HL-60 (cell line): ENCODE measurements around the gene CHKB.

Source experiments
- DNase-seq, 2 experiments: peaks; one replicate each; pipeline ENCODE4 v3.0.0-alpha.2; 2010 to 2020; ENCODE audit warnings: low read depth in 1 of 2, low spot score in 1 of 2
- H3K27ac ChIP-seq: fragments of 250-450 bp; sonication (Bioruptor Pico); replicated peaks from 2 replicates; pipeline ENCODE4 v1.5.1; 2020; ENCODE audit warnings: mild to moderate bottlenecking, moderate library complexity
- H3K27me3 ChIP-seq: fragments of 250-450 bp; sonication (Bioruptor Pico); 2 replicates; pipeline ENCODE4 v1.5.1; 2021; ENCODE audit warnings: mild to moderate bottlenecking, moderate library complexity; ENCODE audit not compliant: insufficient read depth, poor library complexity, severe bottlenecking
- H3K4me3 ChIP-seq: replicated peaks from 2 replicates; pipeline ENCODE4 v1.5.1; 2011; ENCODE audit warnings: mild to moderate bottlenecking, control low read depth, low read length; ENCODE audit not compliant: insufficient read depth
- GABPA ChIP-seq: IDR thresholded peaks from 2 replicates; pipeline ENCODE4 v1.6.1; 2012; ENCODE audit warnings: low read depth
- POLR2AphosphoS5 ChIP-seq: IDR thresholded peaks from 2 replicates; pipeline ENCODE4 v1.6.1; 2012; ENCODE audit warnings: low read depth
- SPI1 ChIP-seq: IDR thresholded peaks from 2 replicates; pipeline ENCODE4 v1.6.1; 2012; ENCODE audit warnings: low read depth, mild to moderate bottlenecking, borderline replicate concordance
- TF ChIP-seq, protein P1 (sequence below): IDR thresholded peaks from 2 replicates; pipeline ENCODE4 v1.6.1; 2012; ENCODE audit warnings: low read depth; ENCODE audit not compliant: insufficient replicate concordance
- TF ChIP-seq, protein P2 (sequence below): IDR thresholded peaks from one replicate; pipeline ENCODE4 v1.5.1; 2011; ENCODE audit warnings: low read length, control low read depth, inconsistent platforms; ENCODE audit not compliant: insufficient read depth

CHKB gene

DNA sequence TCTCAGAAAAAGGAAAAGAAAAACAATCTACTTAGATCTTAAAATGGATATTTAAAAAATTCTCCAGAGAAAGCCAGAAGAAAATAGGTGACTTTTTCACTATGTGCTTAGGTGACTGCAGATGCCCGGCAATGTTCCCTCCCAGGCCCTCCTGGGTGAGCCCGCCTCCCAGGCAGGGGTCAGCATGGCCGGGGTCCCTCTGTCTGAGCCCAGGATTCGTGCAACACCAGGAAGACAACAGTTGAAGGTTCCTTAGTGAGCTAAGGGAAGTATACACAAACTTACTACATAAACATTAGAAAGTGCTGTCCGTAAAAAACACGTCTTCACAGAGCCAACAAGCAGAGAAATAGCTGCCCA lies 29.5 kb upstream of the CHKB start:
- H3K4me3 ChIP-seq, result no peak overlapping the region
- no peak overlapping the region for H3K27ac ChIP-seq
- no peak for DNase-seq
- TF ChIP-seq, protein P1, sequence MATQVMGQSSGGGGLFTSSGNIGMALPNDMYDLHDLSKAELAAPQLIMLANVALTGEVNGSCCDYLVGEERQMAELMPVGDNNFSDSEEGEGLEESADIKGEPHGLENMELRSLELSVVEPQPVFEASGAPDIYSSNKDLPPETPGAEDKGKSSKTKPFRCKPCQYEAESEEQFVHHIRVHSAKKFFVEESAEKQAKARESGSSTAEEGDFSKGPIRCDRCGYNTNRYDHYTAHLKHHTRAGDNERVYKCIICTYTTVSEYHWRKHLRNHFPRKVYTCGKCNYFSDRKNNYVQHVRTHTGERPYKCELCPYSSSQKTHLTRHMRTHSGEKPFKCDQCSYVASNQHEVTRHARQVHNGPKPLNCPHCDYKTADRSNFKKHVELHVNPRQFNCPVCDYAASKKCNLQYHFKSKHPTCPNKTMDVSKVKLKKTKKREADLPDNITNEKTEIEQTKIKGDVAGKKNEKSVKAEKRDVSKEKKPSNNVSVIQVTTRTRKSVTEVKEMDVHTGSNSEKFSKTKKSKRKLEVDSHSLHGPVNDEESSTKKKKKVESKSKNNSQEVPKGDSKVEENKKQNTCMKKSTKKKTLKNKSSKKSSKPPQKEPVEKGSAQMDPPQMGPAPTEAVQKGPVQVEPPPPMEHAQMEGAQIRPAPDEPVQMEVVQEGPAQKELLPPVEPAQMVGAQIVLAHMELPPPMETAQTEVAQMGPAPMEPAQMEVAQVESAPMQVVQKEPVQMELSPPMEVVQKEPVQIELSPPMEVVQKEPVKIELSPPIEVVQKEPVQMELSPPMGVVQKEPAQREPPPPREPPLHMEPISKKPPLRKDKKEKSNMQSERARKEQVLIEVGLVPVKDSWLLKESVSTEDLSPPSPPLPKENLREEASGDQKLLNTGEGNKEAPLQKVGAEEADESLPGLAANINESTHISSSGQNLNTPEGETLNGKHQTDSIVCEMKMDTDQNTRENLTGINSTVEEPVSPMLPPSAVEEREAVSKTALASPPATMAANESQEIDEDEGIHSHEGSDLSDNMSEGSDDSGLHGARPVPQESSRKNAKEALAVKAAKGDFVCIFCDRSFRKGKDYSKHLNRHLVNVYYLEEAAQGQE, result no peak
- no peak for TF ChIP-seq POLR2AphosphoS5
- no peak for TF ChIP-seq SPI1
- no peak for TF ChIP-seq GABPA
- TF ChIP-seq, protein P2, sequence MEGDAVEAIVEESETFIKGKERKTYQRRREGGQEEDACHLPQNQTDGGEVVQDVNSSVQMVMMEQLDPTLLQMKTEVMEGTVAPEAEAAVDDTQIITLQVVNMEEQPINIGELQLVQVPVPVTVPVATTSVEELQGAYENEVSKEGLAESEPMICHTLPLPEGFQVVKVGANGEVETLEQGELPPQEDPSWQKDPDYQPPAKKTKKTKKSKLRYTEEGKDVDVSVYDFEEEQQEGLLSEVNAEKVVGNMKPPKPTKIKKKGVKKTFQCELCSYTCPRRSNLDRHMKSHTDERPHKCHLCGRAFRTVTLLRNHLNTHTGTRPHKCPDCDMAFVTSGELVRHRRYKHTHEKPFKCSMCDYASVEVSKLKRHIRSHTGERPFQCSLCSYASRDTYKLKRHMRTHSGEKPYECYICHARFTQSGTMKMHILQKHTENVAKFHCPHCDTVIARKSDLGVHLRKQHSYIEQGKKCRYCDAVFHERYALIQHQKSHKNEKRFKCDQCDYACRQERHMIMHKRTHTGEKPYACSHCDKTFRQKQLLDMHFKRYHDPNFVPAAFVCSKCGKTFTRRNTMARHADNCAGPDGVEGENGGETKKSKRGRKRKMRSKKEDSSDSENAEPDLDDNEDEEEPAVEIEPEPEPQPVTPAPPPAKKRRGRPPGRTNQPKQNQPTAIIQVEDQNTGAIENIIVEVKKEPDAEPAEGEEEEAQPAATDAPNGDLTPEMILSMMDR, result no peak
- H3K27me3 ChIP-seq, result peaks cover 9% of the 10 kb centered on the region

DNA sequence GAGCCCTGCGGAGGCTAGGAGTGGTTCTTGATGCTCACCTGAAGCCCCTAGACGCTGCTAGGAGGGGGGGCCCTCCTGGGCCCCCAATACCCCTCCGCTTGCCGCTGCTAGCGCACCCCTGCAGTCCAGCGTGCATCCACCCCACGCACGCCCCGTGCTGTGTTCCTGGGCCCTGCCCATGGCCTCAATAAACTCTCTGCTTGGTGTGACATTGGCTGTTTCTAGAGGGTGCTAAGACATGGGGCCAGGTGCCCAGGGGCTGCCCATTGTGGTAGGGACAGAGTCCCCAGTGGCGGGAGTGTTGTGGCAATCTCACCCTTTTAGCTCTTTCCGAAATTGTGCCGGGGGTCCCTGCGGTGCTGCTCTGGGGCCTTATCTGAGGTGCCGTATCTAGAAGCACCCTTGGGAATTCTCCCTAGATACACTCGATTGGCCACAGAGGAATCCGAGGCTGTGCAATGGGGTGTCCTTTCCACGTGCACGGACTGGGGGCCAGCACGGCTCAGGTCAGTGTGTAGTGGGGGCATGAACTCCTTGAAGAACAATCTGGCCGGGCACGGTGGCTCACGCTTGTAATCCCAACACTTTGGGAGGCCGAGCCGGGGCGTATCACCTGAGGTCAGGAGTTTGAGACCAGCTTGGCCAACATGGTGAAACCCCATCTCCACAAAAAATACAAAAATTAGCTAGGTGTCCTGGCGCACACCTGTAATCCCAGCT lies 28.9 kb upstream of the CHKB start:
- no peak overlapping the region for H3K4me3 ChIP-seq

DNA sequence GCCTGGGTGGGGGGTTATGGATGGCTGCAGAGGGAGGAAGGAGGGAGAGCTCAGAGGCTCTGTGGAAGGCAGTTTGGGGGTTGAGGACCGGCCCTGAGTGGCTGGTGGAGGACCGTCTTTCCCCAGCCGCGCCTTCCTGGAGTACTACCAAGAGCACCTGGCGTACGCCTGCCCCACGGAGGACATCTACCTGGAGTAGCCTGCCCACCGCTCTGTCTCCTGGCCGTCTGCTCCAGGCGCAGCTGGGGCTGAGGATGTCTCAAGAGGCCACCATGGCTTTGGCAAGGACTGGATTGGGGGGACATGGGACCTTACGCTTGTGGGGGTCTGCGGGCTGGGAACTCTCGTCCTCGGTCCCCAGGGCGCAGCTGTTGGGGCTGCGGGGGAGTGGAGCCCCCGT lies 27.9 kb upstream of the CHKB start:
- H3K4me3 ChIP-seq, result no peak overlapping the region
- H3K27ac ChIP-seq, result no peak overlapping the region
- peaks cover 22% of the 10 kb centered on the region for H3K27me3 ChIP-seq
- TF ChIP-seq, protein P1, result no peak
- TF ChIP-seq, protein P2, result no peak
- TF ChIP-seq SPI1 (no peak), POLR2AphosphoS5 (no peak), GABPA (no peak)
- no peak for DNase-seq

More for the DNA sequence above, 28.9 kb upstream of the CHKB start:
- Histone ChIP-seq H3K27me3 (peaks cover 13% of the 10 kb centered on the region), H3K27ac (no peak overlapping the region)
- DNase-seq, result no peak
- no peak for TF ChIP-seq GABPA
- TF ChIP-seq, protein P2, result no peak
- TF ChIP-seq, protein P1, result no peak
- TF ChIP-seq POLR2AphosphoS5, result no peak
- TF ChIP-seq SPI1, result no peak
